Adrenal gland (tissue), 12 donors: ENCODE results near the gene EBLN2. TPM values are rescaled to one million over a fixed set of nuclear protein-coding genes. Genes with fewer than 3 reads are reported as not detected.

Experiments used
- DNase-seq, 7 donors: peaks; one replicate each; pipeline ENCODE4 v3.0.0-alpha.2; 2019 to 2020
- H3K27ac ChIP-seq, 5 donors: fragments of 200-600 bp; sonication (generic) in 4 of 5; 1 replicate in 3 of 5; 2 replicates in 2 of 5; pipeline versions ENCODE4 v1.5.1 to v1.8.0; 2016 to 2020; ENCODE audit warnings: mild to moderate bottlenecking in 1 of 5
- H3K27me3 ChIP-seq: fragments of 200-600 bp; 2 replicates; pipeline ENCODE4 v1.8.0; 2021
- H3K36me3 ChIP-seq, 2 donors: fragments of 200-600 bp; replicated peaks in 1 of 2; 1 replicate in 1 of 2; 2 replicates in 1 of 2; pipeline versions ENCODE4 v1.5.1 to v1.8.0; 2018 to 2022
- H3K4me1 ChIP-seq, 2 donors: fragments of 200-600 bp; replicated peaks in 1 of 2; 1 replicate in 1 of 2; 2 replicates in 1 of 2; pipeline versions ENCODE4 v1.5.1 to v1.8.0; 2018 to 2021
- H3K4me3 ChIP-seq, 4 donors: fragments of 200-600 bp; sonication (generic) in 3 of 4; one replicate each; pipeline ENCODE4 v1.5.1; 2016 to 2018
- H3K9me3 ChIP-seq, 3 donors: fragments of 200-600 bp; sonication (generic) in 1 of 3; replicated peaks in 1 of 3; 1 replicate in 2 of 3; 2 replicates in 1 of 3; pipeline versions ENCODE4 v1.5.1 to v1.8.0; 2016 to 2021
- CTCF ChIP-seq, 6 experiments: fragments of 450-650 bp in 4 of 6; fragments of 200-600 bp in 2 of 6; sonication (generic) in 1 of 6; IDR thresholded peaks; 1 replicate in 5 of 6; 2 replicates in 1 of 6; pipeline versions ENCODE4 v1.5.1 to v1.8.0; 2016 to 2021; ENCODE audit warnings: antibody characterized with exemption in 6 of 6, mild to moderate bottlenecking in 2 of 6, moderate library complexity in 1 of 6
- POLR2A ChIP-seq, 2 donors: fragments of 450-650 bp; IDR thresholded peaks; one replicate each; pipeline ENCODE4 v1.6.1; 2017; ENCODE audit warnings: antibody characterized with exemption in 2 of 2, mild to moderate bottlenecking in 2 of 2, moderate library complexity in 1 of 2
- WGBS, 4 donors: extraction: QIAGEN DNeasy Blood & Tissue Kit in 2 of 4; methylation state at CpG; one replicate each; pipeline versions ENCODE4 v1.1.5 to v1.1.7; 2013 to 2017; 5-methylcytosine and 5-hydroxymethylcytosine counted together
- intact Hi-C, 2 donors: fragments of 100-400 bp; cut with DNase I; formaldehyde crosslinking; loops; one replicate each; pipeline versions ENCODE4 v1.14.1 to v1.15.0; 2022 to 2023
- polyA plus RNA-seq, 3 donors: library from polyadenylated mRNA; stranded (reverse); fragments of 200-250 nt in 2 of 3; fragments of 350-450 nt in 1 of 3; fragmentation: Illumina TruSeq in 1 of 3; extraction: RNeasy Lipid Tissue Mini Kit (QIAGEN cat#74804) in 1 of 3; gene quantifications; one replicate each; pipeline ENCODE4 v1.2.3, GENCODE V29; 2013 to 2014
- total RNA-seq, 9 donors: library from RNA; depleted of rRNA in 4 of 9; stranded (reverse); fragments of >200 nt in 4 of 9; fragments of 120-200 nt in 1 of 9; fragmentation: NEBNext Ultra II Directional in 1 of 9; extraction: Animal tissue kit (Norgen Biotek cat#: 25700) in 1 of 9; gene quantifications; one replicate each; pipeline versions ENCODE4 v1.1.0 to v1.2.4, GENCODE V29; 2013 to 2023
- donor health status: healthy with polysubstance abuse.
- donor health status: Bipolar disorder and iron deficiency.
- donor health status: DM: yes; HTN: yes; CAD: no.
- donor health status: DM: no; HTN: no; CAD: no.
- donor health status: DM: no; HTN: no; CAD: no.
- donor health status: DM: yes; HTN: yes; CAD: no.

Gene EBLN2
- total and polyA plus RNA-seq, 12 donors, result 0.27 to 8.9 (median 2.0) TPM

DNA sequence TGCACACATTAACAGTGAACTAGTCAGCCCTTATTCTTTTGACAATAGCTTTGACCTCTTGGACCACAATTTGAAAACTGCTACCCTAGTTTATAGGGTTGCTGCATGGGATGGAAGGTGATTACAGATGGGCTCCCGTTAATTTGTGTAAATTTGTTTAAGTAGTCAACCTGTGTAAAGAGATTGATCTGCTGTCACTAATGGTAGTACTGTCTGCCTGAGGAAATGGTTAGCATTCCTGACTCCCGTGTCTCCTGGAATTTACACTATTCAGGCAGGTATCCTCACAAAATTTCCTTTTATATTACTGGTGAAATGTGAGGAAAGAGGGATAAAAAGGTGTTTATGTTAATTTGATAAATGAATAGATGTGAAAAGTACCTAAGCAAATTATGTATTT, 15.3 kb upstream of the EBLN2 start:
- H3K9me3 ChIP-seq, result no peaks in the 10 kb centered on the region
- intact Hi-C loops, result no loop called here
- WGBS, 4 donors, result 60 to 74% (median 67%) methylated on average over 2 of the region's 2 CpGs
- TF ChIP-seq POLR2A (IDR thresholded peaks at IDR 0.05) (no peak), CTCF (IDR thresholded peaks at IDR 0.05) (no peak)
- H3K36me3 ChIP-seq, result peaks cover 0 to 6% of the 10 kb centered on the region in 2 donors
- H3K4me1 ChIP-seq, result peaks cover 5 to 39% of the 10 kb centered on the region in 2 donors
- no peaks in the 10 kb centered on the region for H3K27me3 ChIP-seq
- DNase-seq, result no peak
- no peak overlapping the region for H3K4me3 ChIP-seq
- no peak overlapping the region for H3K27ac ChIP-seq

DNA sequence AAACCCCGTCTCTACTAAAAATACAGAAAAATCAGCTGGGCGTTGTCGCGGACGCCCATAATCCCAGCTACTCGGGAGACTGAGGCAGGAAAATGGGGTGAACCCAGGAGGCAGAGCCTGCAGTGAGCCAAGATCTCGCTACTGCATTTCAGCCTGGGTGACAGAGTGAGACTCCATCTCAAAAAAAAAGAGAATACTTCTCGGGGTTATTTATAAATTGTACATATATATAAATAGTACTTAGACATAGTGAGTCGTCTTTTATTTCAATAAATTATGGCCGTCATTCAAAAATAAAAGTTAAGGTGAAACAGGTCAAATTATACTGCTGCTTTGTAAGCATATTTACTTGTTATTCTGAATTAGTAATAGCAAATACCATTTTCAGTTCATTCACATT, 12.1 kb upstream of the EBLN2 start:
- DNase-seq, result no peak
- 85 to 89% (median 88%) methylated on average over 10 of the region's 10 CpGs for WGBS, 4 donors
- intact Hi-C loops, result no loop called here

GRCh38 chr3:73052857-73053256, 8.6 kb upstream of the EBLN2 start:
- Histone ChIP-seq H3K4me3 (no peak overlapping the region), H3K27ac (peak overlapping the region in 1 of 5 donors; percentile 16), H3K9me3 (no peaks in the 10 kb centered on the region), H3K36me3 (peaks cover 0 to 3% of the 10 kb centered on the region in 2 donors), H3K27me3 (no peaks in the 10 kb centered on the region), H3K4me1 (peaks cover 0 to 18% of the 10 kb centered on the region in 2 donors)
- intact Hi-C loops, result no loop called here
- DNase-seq, result no peak
- WGBS, 4 donors, result 36 to 71% (median 62%) methylated on average over 2 of the region's 2 CpGs
- TF ChIP-seq CTCF (IDR thresholded peaks at IDR 0.05) (no peak), POLR2A (IDR thresholded peaks at IDR 0.05) (no peak)

More for the DNA sequence above, 12.1 kb upstream of the EBLN2 start:
- Histone ChIP-seq H3K9me3 (no peaks in the 10 kb centered on the region), H3K27me3 (no peaks in the 10 kb centered on the region), H3K4me1 (peaks cover 0 to 24% of the 10 kb centered on the region in 2 donors), H3K4me3 (no peak overlapping the region), H3K27ac (no peak overlapping the region), H3K36me3 (peaks cover 0 to 6% of the 10 kb centered on the region in 2 donors)
- TF ChIP-seq POLR2A (IDR thresholded peaks at IDR 0.05), result no peak
- TF ChIP-seq CTCF (IDR thresholded peaks at IDR 0.05), result no peak

- no peak for TF ChIP-seq POLR2A (IDR thresholded peaks at IDR 0.05)
- no peak for TF ChIP-seq CTCF (IDR thresholded peaks at IDR 0.05)
- Histone ChIP-seq H3K4me1 (peaks cover 4 to 27% of the 10 kb centered on the region in 2 donors), H3K9me3 (no peaks in the 10 kb centered on the region), H3K27me3 (no peaks in the 10 kb centered on the region), H3K27ac (no peak overlapping the region), H3K4me3 (no peak overlapping the region), H3K36me3 (no peaks in the 10 kb centered on the region)
- no peak for DNase-seq
- intact Hi-C loops, result loop anchor here in 1 of 2 donors (5.0 kb wide), 1 partner anchor 118 kb away; no protein-coding TSS in a partner anchor
- 43 to 62% (median 55%) methylated on average over 8 of the region's 8 CpGs for WGBS, 4 donors
Measured at GRCh38 chr3:73055583-73055982, 5.9 kb upstream of the EBLN2 start.
